SH-SY5Y (cell line): ENCODE data around the gene BZW1.

Experiments
- GATA2 ChIP-seq: IDR thresholded peaks from 2 replicates; pipeline ENCODE4 v1.6.1; 2011; ENCODE audit warnings: mild to moderate bottlenecking, low read depth, low read length
- GATA3 ChIP-seq: IDR thresholded peaks from 2 replicates; pipeline ENCODE4 v1.6.1; 2011; ENCODE audit warnings: low read depth, mild to moderate bottlenecking, low read length, moderate library complexity

- TF ChIP-seq GATA2, result no peak
- TF ChIP-seq GATA3, result no peak
Measured at GRCh38 chr2:200850512-200851256, 39.0 kb downstream of the BZW1 start.
